Measurements from ENCODE around the gene TICRR. TPM values are rescaled to one million over a fixed set of nuclear protein-coding genes. Genes with fewer than 3 reads are reported as not detected.

TICRR gene
- total and polyA plus RNA-seq, 2 of the 13 experiments (the other 11 are each of a cell fraction or from before 2014, with no cell fraction given): 4.1 to 14.3 TPM

DNA sequence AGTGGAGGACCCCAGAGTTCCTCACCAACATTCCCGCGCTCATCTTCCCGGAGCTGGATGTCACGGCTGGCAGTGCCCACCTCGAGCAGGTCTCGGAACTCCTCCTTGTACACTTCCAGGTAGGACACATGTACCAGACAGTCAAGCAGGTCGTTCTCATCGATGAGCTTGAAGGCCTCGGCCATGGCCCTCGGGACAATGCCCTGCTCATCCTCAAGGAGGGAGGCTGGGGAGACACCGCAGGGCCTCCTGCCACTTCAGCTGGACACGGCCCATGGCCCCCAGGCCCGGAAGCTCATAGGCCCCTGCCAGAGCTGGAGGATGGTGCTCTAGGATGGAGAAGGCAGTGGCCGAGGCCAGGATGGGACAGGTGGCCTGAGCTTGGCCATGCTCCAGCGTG, 74.4 kb downstream of the TICRR start:
- no peaks in the 10 kb centered on the region for H4K20me1 ChIP-seq (ENCODE audit: insufficient read depth, low read length)
- DNase-seq (ENCODE audit: low spot score) (no peak), FAIRE-seq (no peak), ATAC-seq (no peak)
- no peak overlapping the region for H3K27ac ChIP-seq (ENCODE audit: extremely low read length, insufficient read depth, low read length)
- no peak overlapping the region for H3K4me2 ChIP-seq (ENCODE audit: low read depth, low read length)
- no peak overlapping the region for H3K9ac ChIP-seq (ENCODE audit: insufficient read depth, low read depth, low read length)
- H3K36me3 ChIP-seq (replicated peaks in 1 of 2; ENCODE audit: control insufficient read depth in 1 of 2, insufficient read depth in 2 of 2, low read length in 2 of 2): no peaks in the 10 kb centered on the region; a peak in 1 of 5 replicates
- no peaks in the 10 kb centered on the region for H3K79me2 ChIP-seq (ENCODE audit: insufficient read depth, low read length)
- 96% methylated on average over 12 of the region's 15 CpGs for WGBS (ENCODE audit: low lambda C conversion rate)
- CTCF ChIA-PET (ENCODE audit: low intra/inter-chr PET ratio, low total read pairs): no interaction called here
- no peaks in the 10 kb centered on the region for H3K9me3 ChIP-seq (ENCODE audit: low read length)
- H2AFZ ChIP-seq (ENCODE audit: low read length): no peak overlapping the region
- in situ Hi-C loops (cut with HindIII; ENCODE audit: extremely low pct_ligation_motif_present, low pct_unique_long_range_greater_than_20kb): no loop called here
- POLR2A ChIA-PET: no interaction called here
- H3K4me3 ChIP-seq (replicated peaks in 1 of 3; ENCODE audit: insufficient read depth in 1 of 3, low read depth in 2 of 3, low read length in 3 of 3): no peak overlapping the region
- peaks cover 26% of the 10 kb centered on the region for H3K4me1 ChIP-seq (ENCODE audit: insufficient read depth, low read length)
- intact Hi-C loops (cut with micrococcal nuclease; ENCODE audit: unreplicated experiment): no loop called here
- BruUV-seq (replicated peaks): no TSS peak
- H3K27me3 ChIP-seq (ENCODE audit: control insufficient read depth in 1 of 2, insufficient read depth in 2 of 2, low read length in 2 of 2): no peaks in the 10 kb centered on the region; a peak in 1 of 5 replicates
- TF ChIP-seq LCORL (IDR thresholded peaks at IDR 0.05) (no peak), LCORL (CRISPR knock-in tag; IDR thresholded peaks at IDR 0.05) (no peak), JUNB (CRISPR knock-in tag; IDR thresholded peaks at IDR 0.05; ENCODE audit: borderline replicate concordance) (no peak), NFRKB (IDR thresholded peaks at IDR 0.05) (no peak), SIN3B (IDR thresholded peaks at IDR 0.05; ENCODE audit: low read length) (no peak), NFATC3 (CRISPR knock-in tag; IDR thresholded peaks at IDR 0.05) (no peak), TAF15 (IDR thresholded peaks at IDR 0.05; ENCODE audit: low read depth, low read length, poor library complexity, severe bottlenecking) (no peak), ZNF724P (CRISPR knock-in tag; IDR thresholded peaks at IDR 0.05; ENCODE audit: borderline replicate concordance) (no peak), POLR2AphosphoS2 (IDR thresholded peaks at IDR 0.05; ENCODE audit: low read depth, low read length) (no peak), ZNF263 (CRISPR knock-in tag; IDR thresholded peaks at IDR 0.05) (no peak), SMARCE1 (IDR thresholded peaks at IDR 0.05; ENCODE audit: borderline replicate concordance) (no peak)
- TF ChIP-seq, protein P1, sequence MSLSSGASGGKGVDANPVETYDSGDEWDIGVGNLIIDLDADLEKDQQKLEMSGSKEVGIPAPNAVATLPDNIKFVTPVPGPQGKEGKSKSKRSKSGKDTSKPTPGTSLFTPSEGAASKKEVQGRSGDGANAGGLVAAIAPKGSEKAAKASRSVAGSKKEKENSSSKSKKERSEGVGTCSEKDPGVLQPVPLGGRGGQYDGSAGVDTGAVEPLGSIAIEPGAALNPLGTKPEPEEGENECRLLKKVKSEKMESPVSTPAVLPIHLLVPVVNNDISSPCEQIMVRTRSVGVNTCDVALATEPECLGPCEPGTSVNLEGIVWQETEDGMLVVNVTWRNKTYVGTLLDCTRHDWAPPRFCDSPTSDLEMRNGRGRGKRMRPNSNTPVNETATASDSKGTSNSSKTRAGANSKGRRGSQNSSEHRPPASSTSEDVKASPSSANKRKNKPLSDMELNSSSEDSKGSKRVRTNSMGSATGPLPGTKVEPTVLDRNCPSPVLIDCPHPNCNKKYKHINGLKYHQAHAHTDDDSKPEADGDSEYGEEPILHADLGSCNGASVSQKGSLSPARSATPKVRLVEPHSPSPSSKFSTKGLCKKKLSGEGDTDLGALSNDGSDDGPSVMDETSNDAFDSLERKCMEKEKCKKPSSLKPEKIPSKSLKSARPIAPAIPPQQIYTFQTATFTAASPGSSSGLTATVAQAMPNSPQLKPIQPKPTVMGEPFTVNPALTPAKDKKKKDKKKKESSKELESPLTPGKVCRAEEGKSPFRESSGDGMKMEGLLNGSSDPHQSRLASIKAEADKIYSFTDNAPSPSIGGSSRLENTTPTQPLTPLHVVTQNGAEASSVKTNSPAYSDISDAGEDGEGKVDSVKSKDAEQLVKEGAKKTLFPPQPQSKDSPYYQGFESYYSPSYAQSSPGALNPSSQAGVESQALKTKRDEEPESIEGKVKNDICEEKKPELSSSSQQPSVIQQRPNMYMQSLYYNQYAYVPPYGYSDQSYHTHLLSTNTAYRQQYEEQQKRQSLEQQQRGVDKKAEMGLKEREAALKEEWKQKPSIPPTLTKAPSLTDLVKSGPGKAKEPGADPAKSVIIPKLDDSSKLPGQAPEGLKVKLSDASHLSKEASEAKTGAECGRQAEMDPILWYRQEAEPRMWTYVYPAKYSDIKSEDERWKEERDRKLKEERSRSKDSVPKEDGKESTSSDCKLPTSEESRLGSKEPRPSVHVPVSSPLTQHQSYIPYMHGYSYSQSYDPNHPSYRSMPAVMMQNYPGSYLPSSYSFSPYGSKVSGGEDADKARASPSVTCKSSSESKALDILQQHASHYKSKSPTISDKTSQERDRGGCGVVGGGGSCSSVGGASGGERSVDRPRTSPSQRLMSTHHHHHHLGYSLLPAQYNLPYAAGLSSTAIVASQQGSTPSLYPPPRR (CRISPR knock-in tag; IDR thresholded peaks at IDR 0.05; ENCODE audit: borderline replicate concordance): no peak
- TF ChIP-seq, protein P2, sequence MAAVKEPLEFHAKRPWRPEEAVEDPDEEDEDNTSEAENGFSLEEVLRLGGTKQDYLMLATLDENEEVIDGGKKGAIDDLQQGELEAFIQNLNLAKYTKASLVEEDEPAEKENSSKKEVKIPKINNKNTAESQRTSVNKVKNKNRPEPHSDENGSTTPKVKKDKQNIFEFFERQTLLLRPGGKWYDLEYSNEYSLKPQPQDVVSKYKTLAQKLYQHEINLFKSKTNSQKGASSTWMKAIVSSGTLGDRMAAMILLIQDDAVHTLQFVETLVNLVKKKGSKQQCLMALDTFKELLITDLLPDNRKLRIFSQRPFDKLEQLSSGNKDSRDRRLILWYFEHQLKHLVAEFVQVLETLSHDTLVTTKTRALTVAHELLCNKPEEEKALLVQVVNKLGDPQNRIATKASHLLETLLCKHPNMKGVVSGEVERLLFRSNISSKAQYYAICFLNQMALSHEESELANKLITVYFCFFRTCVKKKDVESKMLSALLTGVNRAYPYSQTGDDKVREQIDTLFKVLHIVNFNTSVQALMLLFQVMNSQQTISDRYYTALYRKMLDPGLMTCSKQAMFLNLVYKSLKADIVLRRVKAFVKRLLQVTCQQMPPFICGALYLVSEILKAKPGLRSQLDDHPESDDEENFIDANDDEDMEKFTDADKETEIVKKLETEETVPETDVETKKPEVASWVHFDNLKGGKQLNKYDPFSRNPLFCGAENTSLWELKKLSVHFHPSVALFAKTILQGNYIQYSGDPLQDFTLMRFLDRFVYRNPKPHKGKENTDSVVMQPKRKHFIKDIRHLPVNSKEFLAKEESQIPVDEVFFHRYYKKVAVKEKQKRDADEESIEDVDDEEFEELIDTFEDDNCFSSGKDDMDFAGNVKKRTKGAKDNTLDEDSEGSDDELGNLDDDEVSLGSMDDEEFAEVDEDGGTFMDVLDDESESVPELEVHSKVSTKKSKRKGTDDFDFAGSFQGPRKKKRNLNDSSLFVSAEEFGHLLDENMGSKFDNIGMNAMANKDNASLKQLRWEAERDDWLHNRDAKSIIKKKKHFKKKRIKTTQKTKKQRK (IDR thresholded peaks at IDR 0.05; ENCODE audit: low read length): no peak
- TF ChIP-seq, protein P3, sequence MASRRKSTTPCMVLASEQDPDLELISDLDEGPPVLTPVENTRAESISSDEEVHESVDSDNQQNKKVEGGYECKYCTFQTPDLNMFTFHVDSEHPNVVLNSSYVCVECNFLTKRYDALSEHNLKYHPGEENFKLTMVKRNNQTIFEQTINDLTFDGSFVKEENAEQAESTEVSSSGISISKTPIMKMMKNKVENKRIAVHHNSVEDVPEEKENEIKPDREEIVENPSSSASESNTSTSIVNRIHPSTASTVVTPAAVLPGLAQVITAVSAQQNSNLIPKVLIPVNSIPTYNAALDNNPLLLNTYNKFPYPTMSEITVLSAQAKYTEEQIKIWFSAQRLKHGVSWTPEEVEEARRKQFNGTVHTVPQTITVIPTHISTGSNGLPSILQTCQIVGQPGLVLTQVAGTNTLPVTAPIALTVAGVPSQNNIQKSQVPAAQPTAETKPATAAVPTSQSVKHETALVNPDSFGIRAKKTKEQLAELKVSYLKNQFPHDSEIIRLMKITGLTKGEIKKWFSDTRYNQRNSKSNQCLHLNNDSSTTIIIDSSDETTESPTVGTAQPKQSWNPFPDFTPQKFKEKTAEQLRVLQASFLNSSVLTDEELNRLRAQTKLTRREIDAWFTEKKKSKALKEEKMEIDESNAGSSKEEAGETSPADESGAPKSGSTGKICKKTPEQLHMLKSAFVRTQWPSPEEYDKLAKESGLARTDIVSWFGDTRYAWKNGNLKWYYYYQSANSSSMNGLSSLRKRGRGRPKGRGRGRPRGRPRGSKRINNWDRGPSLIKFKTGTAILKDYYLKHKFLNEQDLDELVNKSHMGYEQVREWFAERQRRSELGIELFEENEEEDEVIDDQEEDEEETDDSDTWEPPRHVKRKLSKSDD (CRISPR knock-in tag; IDR thresholded peaks at IDR 0.05; ENCODE audit: low read depth): no peak
- TF ChIP-seq, protein P4, sequence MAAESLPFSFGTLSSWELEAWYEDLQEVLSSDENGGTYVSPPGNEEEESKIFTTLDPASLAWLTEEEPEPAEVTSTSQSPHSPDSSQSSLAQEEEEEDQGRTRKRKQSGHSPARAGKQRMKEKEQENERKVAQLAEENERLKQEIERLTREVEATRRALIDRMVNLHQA (CRISPR knock-in tag; IDR thresholded peaks at IDR 0.05): no peak
